ENCODE measurements around the gene IL17C.
"Not testable (repeated sequence)": the region's sequence is repeated elsewhere in the genome, so short reads cannot be mapped to it uniquely, and the experiment has no call there.

Gene IL17C

DNA sequence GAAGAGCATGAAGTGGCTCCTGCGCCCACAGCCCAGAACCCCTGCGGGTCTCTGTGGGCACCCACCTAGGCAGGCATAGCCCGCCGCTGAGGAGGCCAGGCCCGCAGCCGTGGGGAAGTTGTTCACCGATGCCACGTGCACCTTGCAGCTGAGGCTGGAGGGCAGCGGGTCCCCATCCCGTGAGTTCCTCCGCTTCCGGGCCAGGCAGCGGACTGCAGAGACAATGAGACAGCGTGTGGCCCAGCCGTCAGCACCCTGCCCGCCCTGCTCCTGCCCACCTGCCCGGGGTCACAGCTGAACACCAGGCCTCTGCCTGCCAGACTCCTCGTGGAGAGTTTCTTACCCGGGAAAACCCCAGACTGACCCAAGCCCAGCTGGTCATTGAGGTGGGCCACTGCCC lies 19.0 kb downstream of the IL17C start:
- in situ Hi-C loops (cut with HindIII; ENCODE audit: low sequenced_read_pairs) = no loop called here

DNA sequence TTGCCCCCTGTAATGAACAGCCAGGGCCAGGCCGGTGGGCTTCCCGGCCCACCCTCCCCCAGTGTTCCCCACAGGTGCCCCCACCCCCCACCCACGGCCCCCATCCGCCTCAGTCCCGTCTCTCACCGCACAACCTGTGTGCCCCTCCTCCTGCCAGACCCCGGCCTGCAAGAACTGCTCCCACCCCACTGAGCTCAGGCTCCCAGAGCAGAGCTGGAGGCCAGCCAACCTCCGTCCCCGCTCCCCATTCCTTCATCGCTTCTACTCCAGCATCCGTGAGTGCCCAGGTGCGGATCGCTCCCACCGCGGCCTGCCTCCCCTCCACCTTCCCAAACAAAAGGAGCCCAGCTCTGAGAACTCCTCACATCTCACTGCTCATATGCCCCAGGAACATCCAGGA lies 20.3 kb downstream of the IL17C start:
- in situ Hi-C loops (cut with HindIII; ENCODE audit: low sequenced_read_pairs) = no loop called here

DNA sequence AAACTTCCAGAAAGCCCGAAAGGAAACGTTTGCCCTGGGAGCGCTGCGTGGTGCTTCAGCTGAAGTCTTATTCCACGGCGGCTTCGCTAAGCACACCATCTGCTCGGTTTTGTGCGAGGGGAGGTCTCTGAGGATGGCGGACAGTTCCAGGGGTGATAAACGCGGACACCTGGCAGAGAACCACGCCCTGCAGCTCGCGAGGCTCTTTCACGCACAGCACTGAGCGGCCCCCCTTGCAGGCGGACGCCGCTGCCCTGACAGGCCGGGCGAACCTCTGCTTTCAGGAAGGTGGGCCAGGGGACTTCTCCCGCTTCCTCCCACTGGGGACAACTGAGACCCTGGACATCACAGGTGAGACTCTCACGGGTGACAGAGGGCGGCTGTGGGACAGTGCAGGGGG lies 20.8 kb downstream of the IL17C start:
- in situ Hi-C loops (cut with HindIII; ENCODE audit: low sequenced_read_pairs) = no loop called here

DNA sequence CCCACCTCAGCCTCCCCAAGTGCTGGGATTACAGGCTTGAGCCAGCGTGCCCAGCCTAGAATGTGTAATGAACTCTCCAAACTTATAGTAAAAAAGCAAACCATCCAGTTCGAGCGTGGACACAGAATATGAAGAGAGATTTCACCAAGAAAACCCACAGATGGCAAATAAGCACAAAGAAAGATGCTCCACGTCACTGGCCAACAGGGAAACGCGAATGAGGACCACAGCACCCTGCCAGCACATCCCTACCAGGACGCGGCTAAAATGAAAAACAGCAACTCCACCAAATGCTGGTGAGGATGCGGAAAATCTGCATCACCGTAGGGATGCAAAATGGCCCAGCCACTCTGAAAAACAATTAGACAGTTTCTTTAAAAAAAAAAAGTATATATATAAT lies 23.1 kb downstream of the IL17C start:
- in situ Hi-C loops (cut with HindIII; ENCODE audit: low sequenced_read_pairs) = no loop called here

DNA sequence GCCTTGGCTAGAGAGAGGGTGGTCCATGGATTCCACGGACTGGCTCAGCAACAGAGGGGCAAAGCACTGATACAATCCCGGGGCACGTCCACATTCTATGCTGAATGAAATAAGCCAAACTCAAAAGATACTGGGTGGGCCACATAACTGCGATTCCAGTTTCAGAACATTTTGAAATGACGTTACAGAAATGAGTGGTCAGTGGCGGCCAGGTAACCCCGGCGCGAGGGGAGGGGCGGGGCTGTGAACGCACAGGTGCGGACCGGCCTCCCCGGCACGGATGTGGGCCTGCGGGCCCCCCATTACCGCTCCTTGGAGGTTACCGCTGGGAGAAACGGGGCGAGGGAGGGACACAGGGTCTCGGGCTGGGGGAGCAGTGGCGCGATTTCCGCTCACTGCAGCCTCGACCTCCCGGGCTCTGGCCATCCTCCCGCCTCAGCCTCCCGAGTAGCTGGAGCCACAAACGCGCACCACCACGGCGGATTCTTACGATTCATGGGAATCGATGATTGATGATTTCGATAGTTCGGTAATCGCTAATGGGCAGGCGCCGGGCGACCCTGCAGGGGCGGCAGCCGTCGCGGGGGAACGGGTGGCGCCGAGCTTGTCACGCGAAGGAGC lies 24.0 kb downstream of the IL17C start:
- in situ Hi-C loops (cut with HindIII; ENCODE audit: low sequenced_read_pairs) = no loop called here

DNA sequence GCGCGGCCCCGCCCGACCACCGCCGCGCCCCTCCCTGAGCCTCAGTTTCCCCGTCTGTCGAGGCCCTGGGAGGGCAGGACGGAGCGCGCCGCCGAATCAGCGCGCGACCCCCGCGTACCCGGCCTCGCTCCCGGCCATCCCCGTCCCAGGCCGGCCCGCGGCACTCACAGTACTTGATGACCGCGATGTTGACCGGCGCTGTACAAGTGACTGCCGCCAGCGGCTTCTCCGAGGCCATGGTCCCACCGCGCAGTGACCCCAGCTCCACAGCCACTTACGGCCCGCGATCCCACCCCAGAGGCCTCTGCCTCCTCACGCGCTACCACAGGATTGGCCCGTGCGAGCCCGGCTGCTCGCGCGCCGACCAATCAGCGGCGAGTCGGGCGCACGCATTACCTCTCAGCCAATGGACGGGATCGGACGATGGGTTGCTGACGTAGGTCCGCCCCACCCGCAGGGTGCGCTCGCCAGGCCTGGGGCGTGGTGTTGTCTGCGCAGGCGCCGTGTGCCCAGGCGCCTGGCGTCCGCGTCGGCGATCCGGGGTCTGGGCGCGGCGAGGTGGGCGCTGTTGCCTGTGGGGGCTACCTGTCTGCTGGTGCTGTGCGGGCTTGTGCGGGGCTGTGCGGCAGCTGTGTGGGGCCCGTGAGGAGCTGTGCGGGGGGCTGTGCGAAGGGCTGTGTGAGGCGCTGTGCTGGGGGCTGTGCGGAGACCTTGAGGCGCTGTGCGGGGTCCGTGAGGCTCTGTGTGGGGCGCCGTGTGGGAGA lies 24.7 kb downstream of the IL17C start, which contains the start of gene MVD:
TSS of gene MVD (minus strand) at position 249 of the 764 bp plus-strand sequence. CDS start at position 238, 11 bp downstream.
- in situ Hi-C loops (cut with HindIII; ENCODE audit: low sequenced_read_pairs) = no loop called here

DNA sequence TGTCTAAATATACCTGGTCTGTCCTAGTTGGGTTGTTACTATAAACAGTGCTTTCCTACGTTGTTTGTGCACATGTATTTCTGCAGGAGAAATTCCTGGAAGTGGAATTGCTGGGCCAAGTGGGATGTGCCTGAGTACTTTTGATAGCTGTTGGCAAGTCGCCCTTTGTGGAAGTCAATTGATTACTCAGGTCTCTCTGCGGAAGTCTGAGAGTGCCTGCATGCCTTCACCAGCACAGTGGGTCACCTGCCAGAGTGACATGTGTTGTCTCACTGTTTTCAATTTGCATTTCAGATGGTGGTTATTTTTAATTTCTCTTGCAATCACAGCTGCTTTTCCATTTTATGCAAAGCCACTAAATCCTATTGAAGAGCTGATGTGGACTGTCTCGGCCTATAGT lies 26.8 kb downstream of the IL17C start:
- in situ Hi-C loops (cut with HindIII; ENCODE audit: low sequenced_read_pairs) = no loop called here

DNA sequence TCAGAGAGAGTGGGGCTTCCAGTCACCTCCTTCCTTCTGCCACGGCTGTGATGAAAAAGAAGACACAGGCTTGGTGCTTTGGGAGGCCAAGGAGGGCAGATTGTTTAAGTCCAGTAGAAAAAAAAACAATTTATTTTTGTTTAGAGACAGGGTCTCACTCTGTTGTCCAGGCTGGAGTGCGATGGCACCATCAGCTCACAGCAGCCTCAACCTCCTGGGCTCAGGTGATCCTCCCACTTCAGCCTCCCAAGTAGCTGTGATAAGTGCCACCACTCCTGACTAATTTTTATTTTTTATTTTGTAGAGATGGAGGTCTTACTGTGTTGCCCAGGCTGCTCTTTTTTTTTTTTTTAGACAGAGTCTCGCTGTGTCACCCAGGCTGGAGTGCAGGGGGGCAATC lies 27.2 kb downstream of the IL17C start:
- in situ Hi-C loops (cut with HindIII; ENCODE audit: low sequenced_read_pairs) = no loop called here

DNA sequence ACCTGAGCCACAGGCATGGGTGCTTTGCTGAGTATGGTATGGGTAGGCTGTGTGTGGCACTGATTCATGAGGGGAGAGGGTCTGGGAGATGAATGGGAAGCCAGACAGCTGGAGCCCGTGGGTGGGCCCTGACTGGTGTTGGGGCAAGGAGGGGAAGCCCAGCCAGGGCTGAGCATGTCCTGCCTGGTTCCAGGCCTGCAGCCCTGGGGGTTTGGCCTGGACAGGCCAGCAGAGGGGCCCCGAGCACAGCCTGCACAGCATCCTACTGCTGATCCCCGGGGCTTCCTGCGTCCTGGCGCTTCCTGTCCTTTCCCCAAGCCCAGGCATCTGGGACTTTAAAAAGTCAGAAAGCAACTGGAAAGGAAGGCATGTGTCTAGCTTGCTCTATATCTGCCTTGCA lies 29.1 kb downstream of the IL17C start:
- in situ Hi-C loops (cut with HindIII; ENCODE audit: low sequenced_read_pairs) = no loop called here

DNA sequence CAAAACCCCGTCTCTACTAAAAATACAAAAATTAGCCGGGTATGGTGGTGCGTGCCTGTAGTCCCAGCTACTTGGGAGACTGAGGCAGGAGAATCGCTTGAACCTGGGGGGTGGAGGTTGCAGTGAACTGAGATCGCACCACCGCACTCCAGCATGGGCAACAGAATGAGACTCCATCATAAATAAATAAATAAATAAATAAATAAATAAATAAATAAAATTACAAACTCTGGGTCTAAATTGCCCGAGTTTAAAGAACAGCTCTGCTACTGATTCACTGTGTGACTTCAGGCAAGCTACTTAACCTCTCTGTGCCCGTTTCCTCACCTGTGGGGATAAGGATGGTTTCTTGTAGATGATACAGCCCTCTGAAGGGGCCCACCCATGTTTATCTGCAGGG lies 31.1 kb downstream of the IL17C start:
- in situ Hi-C loops (cut with HindIII; ENCODE audit: low sequenced_read_pairs) = not testable (repeated sequence)

DNA sequence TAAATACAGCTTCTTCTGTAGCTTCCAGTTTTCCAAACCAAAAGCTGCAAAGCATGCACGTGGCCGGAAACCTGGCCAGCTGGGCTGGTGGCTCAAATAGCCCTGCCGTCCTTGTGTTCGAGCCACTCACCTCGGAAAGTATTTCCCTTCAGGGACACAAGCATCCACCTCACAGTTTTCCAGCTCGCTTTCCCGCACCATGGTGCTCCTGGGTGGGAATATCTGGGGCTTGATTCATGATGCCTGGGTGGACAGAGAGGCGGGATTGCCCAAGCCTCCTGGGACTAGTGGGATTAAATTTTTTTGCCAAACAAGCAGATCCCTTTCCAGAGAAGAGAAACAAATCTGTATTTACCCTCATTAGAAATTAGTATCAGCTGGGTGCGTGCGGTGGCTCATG lies 31.6 kb downstream of the IL17C start:
- in situ Hi-C loops (cut with HindIII; ENCODE audit: low sequenced_read_pairs) = no loop called here

DNA sequence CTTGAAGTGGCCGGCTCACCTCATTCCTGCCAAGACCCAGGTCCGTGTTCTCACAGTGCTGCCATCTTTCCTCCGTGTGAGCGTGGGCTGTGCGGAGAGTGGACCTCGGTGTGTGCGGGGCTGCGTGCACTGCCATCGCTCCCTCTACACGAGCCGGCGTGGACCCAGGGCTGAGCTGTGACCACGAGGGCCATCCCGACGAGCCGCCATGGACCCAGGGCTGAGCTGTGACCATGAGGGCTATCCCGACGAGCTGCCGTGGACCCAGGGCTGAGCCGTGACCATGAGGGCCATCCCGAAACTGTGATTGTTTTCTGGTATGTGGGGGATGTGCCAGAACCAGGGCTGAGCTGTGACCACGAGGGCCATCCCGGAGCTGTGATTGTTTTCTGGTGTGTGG lies 33.4 kb downstream of the IL17C start:
- in situ Hi-C loops (cut with HindIII; ENCODE audit: low sequenced_read_pairs) = no loop called here

DNA sequence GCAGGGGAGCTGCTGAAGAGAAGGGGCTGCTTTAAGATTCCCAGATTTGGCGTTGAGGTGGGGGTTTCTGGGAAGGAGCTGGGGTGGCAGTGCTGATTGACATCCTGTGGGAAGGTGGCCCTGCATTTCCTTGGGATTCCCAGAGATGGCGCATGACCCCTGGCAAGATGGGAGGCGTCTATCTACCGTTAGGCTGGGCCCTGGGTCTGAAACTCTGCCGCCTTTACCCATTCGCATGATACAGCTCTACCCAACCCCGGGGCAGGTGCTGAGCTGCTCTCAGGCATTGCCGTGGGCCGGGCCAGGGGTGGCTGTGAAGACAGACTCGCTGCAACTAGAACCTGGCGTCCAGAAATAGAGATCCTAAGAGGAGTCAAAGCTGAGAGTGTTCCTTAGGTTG lies 34.4 kb downstream of the IL17C start:
- in situ Hi-C loops (cut with HindIII; ENCODE audit: low sequenced_read_pairs) = no loop called here

DNA sequence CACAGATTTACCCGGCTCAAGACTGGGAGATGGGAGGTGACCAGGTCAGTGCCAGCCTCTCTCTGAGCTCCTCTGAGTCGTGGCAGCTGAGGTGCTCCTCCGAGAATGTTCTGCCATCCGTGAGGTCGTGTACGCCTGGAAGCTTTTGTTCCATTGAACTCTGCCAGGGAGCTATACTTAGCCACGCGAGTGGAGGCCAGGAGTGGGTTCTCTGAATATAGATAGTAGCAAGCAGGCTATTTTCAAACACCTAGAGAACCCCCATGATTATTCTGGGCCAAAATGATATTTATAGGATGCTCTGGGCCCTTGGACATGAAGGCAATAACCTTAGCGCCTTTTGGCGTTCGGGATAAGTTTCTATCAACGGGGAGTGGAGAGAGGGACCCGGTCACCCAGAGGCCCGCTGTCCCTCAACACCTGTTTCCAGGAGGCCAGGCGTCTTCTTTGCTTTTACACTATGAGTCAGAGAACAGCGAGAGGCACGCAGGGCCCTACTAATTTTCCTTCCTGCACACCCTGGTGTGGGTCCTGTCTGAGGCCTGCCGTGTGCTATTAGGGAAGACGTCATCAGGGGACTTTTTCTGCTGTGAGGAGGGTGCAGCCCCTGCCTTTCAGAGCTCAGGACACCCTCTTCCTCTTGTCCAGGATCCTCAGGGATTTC lies 35.5 kb downstream of the IL17C start:
- in situ Hi-C loops (cut with HindIII; ENCODE audit: low sequenced_read_pairs) = no loop called here

DNA sequence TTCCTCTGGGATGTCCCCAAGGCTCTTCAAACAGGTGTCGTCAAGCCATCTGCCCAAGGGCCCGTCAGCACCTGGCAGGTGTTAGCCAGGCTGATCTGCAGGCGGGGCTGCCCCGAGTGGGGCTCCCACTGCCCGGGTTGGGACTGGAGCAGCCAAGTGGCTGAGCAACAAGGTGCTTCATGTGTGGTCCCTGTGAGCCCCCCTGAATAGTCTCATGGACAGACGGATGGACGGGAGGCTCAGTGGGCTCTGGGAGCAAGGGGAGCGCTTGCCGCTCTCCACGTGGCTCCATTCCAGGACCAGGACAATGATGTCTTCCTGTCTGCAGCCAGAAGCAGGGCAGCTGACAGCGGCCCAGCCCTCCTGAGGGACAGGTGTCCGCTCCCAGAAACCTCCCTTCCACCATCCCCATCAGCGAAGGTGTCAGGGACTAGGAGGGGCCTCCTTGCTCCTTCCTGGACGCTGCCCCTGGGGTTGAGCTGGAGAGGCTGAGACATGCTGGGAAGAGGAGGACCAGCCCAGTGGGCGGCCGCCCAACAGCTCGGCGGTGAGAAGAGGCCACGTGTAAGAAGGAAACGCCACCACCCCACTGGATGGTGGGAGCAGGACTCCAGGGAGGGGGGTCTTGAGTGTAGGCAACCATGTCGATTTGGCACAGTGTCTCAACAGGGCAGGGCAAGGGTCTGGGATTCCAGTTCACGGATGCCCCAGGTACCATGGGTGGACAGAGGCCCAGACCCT lies 38.3 kb downstream of the IL17C start:
- in situ Hi-C loops (cut with HindIII; ENCODE audit: low sequenced_read_pairs) = no loop called here

DNA sequence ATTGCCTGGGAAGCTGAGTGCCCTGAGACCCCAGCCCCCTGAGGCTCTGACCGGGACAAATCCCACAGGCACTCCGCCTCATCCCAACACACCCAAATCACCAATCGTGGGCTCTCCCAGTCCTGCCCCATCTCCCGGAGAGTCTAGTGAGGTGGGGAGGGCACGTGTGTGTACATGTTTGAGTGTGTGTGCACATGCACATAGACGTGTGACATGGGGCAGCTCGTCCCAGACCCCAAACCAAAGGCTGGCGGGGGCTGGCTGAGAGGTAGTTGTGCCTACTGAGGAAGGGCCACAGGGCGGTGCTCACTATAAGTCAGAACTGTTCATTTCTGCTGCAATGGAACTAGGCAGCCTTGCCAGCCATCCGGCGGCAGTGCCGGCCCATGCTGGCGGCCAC lies 39.3 kb downstream of the IL17C start:
- in situ Hi-C loops (cut with HindIII; ENCODE audit: low sequenced_read_pairs) = no loop called here

DNA sequence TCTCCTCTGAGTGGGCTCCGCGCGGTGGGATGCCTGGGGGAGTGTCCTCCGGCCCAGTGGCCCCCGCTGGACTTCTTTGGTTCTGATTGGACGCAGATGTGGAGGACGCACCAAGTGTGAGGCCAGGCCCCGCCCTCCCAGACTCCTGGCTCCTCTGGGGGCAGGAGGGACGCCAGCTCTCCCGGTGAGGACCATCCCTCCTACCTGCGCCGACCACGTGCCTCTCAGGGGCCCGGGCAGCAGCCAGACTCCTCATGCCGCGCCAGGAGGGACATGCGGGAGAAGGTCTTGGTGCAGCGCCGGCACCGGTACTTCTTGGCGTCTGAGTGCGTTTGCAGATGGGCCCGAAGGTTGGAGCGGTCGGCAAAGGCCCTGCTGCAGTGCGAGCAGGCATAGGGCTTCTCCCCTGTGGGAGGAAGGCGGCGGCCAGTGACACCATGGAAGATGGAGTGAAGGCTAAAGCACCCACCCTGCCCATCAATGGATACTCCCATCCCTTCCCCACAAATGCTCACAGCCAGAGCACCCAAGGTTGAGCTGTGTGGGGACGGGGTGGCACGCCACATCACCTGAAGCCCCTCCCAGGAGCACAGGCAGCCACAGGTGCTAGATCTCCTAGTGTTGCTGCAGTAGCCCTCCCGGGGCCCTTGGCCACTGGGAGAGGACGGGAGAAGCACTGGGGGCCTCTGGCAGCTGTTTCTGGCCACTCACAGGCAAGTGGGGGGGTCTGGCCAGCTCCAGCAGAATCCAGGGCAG lies 40.0 kb downstream of the IL17C start:
- in situ Hi-C loops (cut with HindIII; ENCODE audit: low sequenced_read_pairs) = no loop called here

DNA sequence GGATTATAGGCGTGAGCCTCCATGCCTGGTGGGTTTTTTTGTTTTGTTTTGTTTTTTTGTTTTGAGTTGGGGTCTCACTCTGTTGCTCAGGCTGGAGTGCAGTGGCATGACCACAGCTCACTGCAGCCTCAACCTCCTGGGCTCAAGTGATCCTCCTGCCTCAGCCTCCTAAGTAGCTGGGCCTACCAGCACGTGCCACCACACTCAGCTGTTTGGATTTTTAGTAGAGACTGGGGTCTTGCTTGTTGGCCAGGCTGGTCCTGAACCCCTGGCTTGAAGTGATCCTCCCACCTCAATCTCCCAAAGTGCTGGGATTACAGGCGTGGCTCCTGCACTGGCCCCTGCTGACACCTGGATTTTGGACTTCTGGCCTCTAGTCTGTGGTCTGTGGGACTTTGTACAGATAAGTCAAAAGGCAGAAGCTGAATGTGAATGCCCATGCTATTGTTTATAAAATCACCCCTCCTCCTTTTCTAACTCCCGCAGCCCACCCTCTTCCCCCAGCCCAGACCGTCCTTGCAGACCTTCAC lies 42.2 kb downstream of the IL17C start:
- in situ Hi-C loops (cut with HindIII; ENCODE audit: low sequenced_read_pairs) = no loop called here

DNA sequence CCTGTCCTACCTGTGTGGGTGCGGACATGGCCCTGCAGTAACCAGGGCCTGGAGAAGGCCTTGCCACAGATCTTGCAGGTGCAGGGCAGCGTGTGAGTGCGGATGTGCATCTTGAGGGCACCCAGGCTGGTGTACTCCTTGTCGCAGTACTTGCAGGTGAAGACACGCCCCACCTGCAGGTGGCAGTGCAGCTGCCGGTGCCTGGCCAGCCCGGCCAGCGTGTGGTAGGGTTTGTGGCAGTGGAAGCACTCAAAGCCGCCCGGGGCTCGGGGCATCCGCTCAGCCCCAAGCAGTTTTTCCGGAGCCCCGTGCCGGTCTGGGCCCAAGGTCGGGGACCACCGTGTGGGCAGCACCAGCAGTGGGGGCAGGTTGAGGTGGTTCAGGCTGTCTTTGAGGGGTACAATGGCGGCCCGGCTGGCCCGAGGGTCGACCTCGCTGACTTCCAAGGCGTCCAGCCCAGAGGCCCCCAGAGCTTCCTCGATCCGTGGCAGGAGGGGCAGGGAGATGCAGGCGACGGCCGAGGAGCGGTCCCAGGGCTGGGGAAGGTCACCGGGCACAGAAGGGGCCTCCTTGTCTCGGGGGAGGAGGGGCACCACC lies 42.8 kb downstream of the IL17C start:
- in situ Hi-C loops (cut with HindIII; ENCODE audit: low sequenced_read_pairs) = no loop called here
